Forelimb muscle (tissue), 1 donor: Measurements from ENCODE around the gene ZNF598. TPM values are rescaled to one million over a fixed set of nuclear protein-coding genes. Genes with fewer than 3 reads are reported as not detected.
"Not testable (repeated sequence)": the region's sequence is repeated elsewhere in the genome, so short reads cannot be mapped to it uniquely, and the experiment has no call there.

ENCODE experiments used
- DNase-seq: peaks from one replicate; pipeline ENCODE4 v3.0.0-alpha.2; 2013; ENCODE audit warnings: low read depth
- polyA plus RNA-seq: library from polyadenylated mRNA; unstranded; fragments of 120-200 nt; gene quantifications from one replicate; pipeline ENCODE4 v1.2.1, GENCODE V29; 2013; ENCODE audit not compliant: insufficient read length

The ZNF598 gene
- polyA plus RNA-seq, 1 donor, result 24.9 TPM

DNA sequence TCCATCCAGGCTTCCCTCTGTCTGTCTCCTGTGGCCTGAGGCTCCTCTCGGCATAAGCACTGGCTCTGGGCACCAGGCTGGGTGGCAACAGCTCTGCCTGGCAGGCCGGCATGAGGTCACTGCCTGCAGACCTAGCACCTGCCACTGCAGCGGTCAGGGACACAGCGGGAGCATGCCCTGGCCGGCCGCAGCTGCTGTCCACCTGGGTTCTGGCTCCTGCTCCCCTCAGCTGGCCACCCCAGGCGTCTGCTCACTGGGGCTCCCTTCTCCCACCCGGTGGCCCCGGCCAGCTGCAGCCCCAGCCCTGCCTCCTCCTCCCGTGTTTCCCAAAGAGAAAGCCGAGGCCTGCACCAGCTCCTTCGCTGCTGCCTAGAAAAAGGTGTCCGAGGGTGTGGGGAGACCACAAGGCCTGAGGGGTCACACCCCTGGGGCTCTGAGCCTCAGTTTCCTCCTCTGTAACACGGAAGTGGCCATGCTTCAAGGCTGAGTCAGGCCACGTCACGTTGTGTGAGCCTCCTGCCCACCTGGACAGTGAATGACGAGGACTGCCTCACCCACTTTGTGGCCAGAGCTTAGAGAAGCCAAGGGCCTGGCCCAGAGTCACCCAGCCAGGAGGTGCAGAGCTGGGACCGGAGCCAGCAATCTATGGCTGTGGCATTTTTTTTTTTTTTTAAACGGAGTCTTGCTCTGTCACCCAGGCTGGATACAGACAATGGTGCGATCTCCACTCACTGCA lies 31.3 kb upstream of the ZNF598 start:
- DNase-seq, result no peak

DNA sequence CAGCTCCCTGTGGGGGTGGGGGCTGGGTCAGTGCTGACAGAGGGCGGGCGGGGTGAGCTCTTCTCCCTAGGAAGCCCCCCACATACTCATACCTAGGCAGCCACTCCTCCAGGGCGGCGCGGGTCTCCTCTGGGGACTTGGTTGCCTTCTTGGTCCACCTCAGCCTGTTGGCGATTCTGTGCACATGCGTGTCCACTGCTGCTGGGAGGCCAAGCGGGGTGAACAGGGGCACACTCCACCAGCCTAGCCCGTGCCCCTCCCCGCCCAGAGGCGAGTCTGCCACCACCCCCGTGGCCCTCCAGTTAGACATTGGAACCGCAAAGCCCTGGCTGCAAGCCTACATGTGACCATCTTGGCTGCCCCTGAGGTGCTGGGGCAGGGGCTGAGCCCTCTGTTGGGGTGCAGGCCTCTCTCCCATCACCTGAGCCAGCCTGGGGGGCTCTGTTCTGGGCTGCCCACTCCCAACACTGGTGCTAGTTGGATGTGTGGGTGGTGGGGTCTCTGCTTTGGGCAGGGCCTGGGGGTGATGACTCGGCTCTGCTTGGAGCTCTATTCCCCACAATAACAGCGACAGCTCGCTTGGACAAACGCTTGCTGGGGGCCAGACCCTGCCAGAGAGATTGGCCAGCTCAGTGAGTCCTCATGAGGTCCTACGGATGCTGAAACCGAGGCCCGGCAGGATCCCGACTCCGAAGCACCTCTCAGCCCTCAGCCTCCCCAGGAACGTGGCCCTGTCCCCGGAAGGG lies 30.6 kb upstream of the ZNF598 start:
- DNase-seq, result no peak

DNA sequence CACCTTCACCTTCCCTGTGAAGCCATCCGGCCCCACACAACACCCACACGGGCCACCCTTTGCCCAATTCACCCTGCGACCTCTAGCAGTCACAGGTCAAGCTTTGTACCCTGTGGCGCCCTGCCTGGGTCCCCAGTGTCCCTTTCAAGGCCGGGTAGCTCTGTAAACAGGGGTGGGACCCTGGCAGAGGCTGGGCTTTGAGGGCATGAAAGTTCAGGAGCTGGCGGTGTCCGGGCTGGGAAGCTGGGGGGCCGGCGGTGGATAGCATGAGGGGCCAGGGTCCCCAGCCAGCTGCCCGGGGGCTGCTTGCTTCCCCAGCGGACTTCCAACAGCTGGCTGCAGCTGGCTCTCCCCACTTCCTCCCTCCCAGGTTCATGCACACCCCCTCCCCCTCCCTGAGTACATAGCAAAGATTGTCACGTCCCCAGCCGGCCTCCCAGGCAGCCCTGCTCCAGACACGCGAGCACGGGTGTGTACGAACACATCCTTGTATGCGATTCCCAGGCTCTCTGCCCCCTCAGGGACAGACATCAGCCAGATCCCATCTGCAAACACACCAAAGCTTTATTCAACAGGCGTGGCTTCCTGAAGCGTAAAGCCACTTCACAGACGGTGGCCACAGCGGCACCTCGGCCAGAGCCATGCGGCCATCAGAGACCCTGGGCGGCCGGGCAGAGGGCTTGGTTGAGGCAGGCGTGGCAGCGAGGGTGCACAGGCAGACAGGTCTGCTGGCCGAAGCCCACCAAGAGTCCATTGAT lies 29.8 kb upstream of the ZNF598 start:
- no peak for DNase-seq

DNA sequence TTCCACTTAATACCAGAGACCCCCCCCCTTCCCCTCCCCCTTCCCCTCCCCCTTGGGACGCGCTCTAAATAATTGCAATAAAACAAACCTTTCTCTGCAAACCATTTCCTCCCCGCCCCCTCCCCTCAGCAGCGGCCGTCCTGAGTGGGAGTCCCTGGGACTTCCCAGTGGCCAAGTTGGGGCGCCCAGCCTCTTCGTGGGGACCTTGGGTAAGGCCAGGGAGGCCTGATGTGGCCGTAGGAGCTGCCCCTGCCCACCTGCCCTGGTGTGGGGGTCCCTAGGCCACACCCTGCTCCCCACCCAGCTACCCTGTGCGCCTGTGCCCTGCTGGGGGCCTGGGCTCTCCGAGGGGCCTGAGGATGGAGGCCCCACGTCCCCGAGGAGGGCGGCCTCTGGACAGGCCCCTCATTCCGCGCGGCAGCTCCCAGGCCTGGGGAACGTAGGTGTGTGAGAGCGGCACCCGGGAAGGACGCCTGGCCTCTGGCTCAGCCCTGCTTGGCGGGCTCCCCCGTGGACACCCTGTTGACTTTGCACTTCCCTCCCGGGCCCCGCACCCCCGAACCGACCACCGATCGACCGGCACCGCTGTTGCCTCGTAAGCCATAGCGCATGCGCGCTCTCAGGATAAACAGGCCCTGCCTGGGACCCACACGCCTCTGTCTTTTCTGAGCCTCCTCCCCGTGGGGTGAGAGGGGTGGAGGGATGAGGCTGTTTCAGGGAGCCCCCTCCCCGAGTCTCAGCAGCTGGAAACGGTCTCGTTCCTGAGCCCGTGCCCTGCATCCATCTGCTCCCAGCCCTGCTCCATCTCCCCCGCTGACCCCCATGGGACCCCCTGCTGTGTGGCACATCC lies 29.0 kb upstream of the ZNF598 start:
- no peak for DNase-seq

DNA sequence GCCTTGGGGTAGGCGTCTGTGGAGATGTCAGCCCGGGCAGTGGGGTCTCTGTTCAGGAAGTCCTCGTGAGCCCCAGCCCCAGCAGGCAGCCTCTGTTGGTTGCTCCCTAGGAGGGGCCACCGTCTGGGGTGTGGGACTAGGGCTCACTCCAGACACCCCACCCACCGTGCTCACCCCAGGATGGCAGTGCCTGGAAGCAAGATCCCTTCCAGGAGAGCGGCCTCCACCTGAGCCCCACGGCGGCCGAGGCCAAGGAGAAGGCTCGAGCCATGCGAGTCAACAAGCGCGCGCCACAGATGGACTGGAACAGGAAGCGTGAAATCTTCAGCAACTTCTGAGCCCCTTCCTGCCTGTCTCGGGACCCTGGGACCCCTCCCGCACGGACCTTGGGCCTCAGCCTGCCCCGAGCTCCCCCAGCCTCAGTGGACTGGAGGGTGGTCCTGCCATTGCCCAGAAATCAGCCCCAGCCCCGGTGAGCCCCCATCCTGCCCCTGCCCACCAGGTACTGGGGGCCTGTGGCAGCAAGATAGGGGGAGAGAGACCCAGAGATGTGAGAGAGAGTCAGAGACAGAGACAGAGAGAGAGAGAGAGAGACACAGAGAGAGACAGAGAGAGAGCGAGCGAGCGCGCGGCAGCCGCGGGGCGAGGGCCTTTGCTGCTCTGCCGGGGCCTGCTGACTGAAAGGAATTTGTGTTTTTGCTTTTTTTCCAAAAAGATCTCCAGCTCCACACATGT lies 28.2 kb upstream of the ZNF598 start:
- no peak for DNase-seq

DNA sequence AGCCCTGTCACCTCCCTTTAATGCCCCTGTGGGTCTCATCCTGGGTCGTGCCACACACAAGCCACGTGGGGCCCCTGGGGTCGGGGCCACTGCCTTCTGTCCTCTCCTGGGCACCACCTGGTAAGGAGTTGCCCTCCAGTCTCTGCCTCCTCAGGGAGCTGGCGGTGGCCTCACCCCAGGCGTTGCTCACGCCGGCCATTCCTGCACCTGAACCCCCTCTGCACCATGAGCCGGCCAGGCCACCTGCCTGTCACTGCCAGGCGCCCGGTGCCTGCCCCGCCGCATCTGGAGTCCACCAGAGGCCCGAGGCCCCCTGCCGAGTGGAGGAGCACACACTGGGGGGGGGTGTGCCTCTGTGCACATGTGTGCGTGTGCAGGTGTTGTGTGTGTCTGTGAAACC lies 27.5 kb upstream of the ZNF598 start:
- DNase-seq, result no peak

DNA sequence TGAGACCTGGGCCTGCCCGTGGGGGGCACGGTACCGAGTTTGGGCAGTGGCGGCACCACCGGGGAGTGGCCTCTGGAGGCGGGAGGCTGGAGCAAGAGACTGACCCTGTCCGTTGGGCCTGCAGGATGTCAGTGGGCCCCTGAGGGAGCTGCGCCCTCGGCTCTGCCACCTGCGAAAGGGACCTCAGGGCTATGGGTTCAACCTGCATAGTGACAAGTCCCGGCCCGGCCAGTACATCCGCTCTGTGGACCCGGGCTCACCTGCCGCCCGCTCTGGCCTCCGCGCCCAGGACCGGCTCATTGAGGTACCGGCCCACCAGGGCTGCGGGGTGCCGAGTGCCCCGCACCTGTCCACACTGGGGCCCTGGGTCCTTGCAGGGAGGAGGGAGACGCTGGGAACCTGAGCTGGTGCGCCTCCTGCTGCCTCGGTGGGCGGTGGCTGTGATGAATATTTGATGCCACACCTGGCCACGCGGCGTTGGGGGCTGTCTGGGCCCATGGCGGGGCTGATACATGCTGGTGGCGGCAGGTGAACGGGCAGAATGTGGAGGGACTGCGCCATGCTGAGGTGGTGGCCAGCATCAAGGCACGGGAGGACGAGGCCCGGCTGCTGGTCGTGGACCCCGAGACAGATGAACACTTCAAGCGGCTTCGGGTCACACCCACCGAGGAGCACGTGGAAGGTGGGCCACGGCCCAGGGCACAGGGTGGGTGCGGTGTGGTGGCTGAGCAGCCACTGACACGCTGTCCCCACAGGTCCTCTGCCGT lies 26.8 kb upstream of the ZNF598 start:
- DNase-seq, result no peak

DNA sequence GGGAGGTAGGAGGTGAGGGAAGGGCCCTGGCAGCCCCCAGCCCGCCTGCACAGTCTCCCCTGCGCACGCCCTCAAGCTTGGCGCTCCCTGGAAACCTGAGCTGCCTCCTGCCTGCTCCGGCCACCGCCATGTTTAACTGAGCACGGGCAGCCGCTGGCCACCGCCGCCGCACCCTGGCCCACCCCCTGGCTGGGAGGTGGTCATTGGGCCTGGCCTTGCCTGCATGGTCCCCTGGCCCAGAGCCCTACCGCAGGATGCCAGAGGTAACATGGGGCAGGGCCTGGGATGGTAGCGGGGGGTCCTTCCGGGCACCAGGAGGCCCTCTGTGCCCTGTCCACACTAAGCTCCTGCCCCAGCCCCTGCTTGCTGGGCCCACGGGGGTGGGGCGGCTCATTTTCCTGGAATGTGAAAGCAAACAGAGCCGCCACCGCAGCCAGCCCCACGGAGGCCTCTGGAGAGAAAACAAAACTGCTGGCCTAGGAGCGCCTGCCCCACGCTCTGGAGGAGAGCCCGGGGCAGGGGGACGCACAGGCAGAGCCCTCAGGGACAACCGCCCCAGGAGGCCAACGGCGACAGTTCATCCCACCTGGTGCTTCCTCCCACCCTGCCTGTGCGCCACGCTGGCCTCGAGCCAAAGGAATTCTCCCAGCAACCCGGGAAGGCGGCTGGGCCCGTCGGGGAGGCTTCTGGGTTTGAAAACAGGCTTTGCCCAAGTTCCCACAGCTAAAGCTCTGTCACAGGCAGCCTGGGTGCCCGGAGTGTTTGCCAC lies 26.0 kb upstream of the ZNF598 start:
- no peak for DNase-seq

DNA sequence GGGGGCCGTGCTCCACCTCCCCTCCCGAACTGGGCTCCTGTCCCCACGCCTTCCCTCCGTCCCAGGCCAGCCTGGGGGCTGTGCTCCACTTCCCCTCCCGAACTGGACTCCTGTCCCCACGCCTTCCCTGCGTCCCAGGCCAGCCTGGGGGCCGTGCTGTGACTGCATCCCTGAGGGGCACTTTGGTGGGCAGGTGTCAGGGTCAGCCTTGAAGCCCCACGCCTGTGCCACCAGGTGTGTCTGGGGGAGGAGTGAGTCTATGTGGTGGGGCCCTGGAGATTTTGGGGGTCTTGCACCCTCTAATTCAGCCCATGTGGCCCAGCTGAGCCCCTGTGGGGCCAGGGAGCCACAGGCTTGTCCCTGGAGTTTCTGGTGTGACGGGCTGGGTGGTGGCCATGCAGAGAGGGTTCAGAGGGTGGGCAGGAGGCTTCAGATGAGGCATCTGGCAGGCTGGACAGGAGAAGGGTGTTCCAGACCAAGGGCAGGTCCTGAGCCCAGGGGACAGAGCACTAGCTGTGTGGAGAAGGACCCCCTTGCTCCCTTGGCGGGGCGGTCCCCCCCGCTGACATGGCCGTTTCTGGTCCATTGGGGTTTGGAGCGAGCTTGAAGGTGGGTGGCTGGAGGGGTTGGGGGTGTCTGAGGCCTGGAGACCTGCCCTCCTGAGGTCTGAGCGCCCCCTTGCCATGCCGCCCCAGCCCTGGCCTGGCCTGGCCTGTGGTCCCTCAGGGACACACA lies 25.2 kb upstream of the ZNF598 start:
- no peak for DNase-seq

DNA sequence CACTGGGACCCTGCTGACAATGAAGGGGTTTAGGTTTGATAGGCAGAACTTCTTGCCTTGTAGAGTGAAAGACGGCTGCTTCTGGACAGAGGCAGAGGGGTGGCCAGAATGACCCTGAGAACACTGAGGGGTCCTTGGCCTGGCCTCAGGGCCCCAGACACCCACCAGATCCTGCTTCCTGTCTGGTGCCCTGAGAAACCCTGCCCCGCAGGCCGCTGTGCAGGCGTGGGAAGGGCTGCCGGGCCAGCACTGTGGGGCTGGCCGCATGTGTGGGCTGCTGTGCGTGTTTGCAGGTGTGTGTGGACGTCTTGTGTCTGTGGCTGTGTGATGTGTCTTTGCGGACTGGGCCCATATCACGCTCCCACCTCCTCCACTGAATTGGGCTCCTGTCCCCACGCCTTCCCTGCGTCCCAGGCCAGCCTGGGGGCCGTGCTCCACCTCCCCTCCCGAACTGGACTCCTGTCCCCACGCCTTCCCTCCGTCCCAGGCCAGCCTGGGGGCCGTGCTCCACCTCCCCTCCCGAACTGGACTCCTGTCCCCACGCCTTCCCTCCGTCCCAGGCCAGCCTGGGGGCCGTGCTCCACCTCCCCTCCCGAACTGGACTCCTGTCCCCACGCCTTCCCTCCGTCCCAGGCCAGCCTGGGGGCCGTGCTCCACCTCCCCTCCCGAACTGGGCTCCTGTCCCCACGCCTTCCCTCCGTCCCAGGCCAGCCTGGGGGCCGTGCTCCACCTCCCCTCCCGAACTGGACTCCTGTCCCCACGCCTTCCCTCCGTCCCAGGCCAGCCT lies 24.5 kb upstream of the ZNF598 start:
- not testable (repeated sequence) for DNase-seq

DNA sequence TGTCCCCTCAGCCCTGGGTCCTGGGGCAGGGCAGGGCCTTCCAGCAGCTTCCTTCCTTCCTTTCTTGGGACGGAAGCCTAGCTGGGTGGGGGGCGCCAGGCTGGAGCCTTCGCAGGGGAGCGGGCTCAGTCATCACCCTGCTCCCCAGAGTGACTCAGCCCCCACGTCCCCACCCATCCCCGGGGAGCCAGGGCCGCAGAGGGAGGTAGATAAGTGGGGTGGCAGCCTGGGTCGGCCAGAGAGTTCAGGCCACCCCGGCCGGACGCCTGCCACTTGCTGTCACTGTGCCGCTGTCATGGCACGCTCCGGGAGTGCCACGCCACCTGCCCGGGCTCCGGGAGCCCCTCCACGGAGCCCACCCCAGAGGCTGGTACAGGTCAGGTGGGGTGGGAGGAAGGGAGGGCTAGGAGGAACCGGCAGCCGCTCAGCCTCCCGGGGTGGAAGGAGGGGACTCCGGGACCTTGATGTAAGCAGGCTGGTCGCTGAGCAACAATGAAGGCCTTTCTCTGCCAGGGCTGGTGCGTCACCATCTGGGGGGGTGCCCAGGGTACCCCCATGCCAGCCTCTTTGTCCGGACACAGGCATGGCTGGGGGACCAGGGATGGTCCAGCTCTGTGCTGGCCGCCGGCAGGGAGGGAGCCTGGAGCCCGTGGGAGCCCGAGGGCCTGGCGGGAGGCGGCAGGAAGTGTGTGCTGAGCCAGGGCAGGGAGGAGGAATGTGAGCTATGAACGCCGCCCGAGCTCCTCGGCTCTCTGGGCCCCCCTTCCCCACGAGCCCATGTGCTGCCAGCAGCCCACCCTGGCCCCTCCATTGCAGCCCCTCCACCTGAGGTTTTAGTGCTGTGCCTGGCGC lies 23.7 kb upstream of the ZNF598 start:
- no peak for DNase-seq

DNA sequence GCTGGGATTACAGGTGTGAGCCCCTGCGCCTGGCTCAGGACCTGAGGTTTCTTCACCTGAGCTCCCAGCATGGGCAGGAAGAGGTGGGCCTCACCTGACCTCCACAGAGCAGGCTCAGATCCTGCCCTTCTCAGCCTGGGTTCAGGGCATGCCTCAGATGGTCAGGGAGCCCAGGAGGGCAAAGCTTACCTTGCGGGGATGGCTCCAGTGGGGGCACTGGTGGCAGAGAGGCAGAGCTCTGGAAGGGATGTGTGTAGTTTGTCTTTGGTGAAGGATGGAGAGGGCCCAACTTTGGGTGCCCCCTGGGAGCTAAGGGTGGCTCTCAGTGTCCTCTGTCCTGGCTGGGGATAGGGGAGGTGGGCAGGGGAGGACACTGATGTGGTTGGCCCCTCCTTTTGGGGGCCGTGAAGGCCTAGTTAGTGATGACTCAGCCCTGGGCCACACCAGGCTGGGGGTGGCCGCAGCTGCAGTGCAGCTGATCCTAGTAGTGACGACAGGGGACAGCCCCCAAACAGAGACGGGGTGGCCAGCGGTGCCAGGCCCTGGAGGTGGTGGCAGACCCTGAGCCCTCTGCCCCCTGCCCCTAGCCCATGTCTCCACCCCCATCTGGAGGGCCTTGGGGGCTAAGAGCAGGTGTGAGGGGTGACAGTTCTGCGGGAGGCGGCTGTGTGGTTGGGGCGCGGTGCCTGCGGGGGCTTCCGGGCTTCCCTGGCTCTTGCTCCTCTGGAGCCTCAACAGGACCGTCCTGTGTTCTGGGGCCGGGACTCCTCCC lies 22.9 kb upstream of the ZNF598 start:
- DNase-seq, result no peak

DNA sequence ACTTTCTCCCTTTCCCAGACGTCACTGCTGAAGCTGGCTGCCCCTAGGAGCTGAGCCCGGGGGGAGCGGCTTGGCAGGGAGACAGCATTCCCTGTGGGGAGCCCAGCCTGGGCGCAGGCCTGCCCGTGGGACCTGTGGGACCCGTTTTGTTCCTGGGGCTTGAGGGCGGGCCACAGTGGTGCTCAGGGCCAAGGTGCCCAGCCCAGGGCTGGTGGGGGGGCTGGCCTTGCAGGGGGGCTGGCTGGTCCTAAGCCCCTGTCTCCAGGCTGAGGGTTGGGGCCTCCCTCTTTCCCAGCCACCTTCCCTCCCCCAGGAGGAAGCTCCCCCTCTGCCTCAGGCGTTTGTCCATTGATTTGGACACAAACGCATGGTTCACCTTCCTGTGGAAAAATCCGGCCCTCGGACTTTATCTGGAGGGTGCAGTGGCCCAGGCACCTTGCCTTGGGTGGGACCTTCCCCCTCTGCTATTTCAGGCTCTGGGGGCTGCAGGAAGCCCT lies 21.5 kb upstream of the ZNF598 start:
- DNase-seq, result no peak

DNA sequence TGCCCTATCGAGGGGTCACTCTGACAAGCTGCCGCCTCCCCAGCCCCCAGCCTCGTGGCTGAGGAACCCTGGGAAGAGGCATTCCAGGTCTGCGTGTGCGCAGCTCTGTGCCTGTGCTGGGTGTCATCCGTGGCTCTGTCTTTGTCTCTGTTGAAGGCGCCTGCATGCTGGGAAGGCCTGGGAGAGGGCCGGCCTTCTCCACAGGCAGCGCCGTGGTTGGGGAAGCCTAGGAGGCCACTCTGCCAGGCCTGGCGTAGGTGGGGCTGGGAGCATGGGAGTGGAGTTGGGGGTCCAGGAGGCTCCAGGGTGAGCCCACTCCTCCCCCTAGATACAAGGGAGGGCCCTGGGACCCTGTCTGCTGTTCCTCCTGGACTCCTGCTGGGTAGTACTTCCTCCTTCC lies 20.4 kb upstream of the ZNF598 start:
- no peak for DNase-seq

DNA sequence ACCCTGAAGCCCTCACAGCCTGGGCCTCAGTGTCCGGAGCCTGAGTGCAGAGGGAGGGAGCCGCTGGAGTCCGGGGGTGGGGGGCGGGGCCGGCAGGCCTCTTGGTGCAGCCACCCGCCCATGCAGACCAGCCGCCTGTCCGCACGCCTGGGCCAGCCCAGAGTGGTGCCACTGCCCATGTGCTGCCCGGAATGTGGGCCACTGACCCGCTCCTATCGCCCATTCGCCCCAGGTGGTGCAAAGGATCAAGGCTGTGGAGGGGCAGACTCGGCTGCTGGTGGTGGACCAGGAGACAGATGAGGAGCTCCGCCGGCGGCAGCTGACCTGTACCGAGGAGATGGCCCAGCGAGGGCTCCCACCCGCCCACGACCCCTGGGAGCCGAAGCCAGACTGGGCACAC lies 19.7 kb upstream of the ZNF598 start:
- no peak for DNase-seq

DNA sequence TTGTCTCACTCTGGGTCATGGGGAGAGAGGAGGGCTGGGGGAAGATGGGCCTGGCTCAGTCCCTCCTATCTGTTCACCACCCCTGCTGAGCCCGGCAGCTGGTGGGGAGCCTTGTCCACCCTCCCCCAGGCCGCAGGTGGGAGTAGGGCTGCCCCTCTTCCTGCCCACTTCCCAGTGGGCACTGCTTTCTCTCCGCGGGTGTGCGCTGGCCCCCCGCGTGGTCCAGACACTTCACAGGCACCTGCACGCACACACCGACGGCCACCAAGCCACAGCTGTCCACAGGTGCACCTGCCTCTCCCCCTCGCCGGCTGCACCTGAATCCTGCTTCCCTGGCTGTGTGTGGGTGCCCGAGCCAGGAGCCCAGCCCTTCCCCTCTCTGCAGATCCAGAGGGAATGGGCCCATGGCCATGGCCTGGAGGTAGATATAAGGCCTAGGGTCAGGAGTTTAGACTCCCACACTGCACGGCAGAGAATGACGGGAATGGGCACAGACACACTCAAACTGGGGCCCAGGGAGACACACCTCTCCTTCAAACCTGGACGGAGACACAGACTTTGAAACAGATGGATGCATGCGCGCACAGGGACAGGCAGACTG lies 19.1 kb upstream of the ZNF598 start:
- DNase-seq, result no peak
